T-helper 2 cell treated with Interferon-gamma antibody and Interleukin-4, amounts not matched to agents 100 ng/mL and 5 ng/mL, for 36 hours (primary cell): ENCODE data around the gene OLIG1. TPM values are rescaled to one million over a fixed set of nuclear protein-coding genes. Genes with fewer than 3 reads are reported as not detected.

Source experiments
- intact Hi-C: fragments of 100-400 bp; cut with micrococcal nuclease; formaldehyde crosslinking; loops from one replicate; pipeline ENCODE4 v1.15.1; 2023
- total RNA-seq: library from RNA; stranded (reverse); gene quantifications from 2 replicates; pipeline ENCODE4 v1.2.3, GENCODE V29; 2022

OLIG1 gene
- total RNA-seq, 1 donor from 2014 or later: not detected

DNA sequence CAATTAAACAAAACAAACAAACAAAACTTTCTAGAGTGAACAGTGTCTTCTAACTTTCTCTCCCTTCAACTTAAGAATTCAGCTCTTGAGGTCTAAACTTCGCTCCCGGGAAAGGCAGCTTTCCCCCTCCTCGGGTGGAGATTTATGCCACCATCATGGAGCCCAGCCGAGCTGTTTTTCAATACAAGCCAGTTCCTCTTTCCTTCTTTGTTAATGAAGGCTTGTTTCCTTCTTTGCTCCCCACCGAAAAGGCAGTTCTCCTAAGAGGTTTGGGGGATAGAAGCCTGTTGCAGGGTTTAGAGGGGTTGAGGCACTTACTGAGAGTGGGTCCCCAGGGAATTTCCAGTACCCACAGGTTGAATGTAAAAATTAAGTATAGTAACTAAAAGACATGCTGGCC, 26.5 kb downstream of the OLIG1 start:
- intact Hi-C loops: no loop called here

DNA sequence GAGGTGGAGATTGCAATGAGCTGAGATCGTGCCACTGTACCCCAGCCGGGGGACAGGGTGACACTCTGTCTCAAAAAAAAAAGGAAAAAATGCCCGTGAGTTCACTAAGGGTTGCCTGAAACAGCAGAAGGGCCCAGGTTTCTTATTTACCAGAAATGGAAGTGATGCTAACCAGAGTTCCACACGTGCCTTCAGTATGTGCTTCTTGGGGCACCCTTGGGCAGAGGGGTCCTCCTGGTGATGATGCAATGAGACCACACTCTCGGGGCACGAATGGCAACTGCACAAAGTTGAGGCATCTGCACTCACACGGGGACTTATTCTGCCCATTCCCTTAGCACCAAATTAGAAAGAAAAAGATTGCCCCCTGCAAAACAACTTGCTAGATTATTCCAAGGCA, 29.2 kb downstream of the OLIG1 start:
- intact Hi-C loops: no loop called here

DNA sequence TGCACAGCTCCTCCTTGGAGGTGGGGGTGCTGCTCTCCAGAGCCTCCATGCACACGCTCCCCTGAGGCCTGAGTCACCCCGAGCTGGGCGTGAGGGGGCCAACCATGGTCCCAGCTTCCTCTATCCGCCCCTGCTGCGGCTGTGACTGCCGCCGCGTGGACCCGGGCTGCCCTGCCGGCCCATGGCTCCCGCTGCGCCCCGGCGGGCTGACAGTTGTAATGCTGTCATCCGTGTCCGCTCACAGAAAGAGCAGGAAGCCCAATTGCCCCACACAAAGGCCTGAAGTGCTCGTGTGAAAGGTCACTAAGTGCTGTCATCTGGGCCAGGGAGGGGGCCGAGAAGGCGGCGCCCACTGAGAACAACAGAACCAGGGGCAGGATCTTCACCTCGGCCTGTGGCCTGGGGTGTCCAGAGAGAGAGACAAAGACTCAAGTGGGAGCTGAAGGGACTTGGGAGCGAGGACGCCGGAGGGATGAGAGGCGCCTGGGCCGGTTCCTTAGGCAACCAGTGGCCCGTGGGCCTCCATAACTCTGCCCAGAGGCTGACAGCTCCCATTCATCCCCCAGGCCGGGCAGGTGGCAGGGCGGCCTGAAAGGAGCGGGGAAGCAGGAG, 31.5 kb downstream of the OLIG1 start:
- intact Hi-C loops: no loop called here

DNA sequence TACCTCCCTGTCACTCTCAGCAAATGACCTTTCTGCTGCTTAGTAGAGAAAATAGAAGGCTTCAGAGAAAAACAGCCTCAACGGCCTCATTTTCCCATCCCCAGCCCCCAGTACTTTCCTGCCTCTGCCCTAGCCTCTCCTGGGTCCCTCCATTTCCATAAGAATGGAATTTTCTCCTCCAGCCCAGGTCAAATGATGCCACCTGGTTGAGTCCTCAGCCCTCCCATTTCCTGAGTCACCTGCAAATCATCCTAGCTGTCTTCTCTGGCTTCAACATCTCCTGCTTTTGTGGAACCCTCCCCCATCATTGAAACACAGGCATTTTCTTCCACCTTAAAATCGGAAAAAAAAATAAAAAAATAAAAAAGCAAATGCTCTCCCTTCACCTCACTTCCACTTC, 35.1 kb downstream of the OLIG1 start:
- intact Hi-C loops: no loop called here

DNA sequence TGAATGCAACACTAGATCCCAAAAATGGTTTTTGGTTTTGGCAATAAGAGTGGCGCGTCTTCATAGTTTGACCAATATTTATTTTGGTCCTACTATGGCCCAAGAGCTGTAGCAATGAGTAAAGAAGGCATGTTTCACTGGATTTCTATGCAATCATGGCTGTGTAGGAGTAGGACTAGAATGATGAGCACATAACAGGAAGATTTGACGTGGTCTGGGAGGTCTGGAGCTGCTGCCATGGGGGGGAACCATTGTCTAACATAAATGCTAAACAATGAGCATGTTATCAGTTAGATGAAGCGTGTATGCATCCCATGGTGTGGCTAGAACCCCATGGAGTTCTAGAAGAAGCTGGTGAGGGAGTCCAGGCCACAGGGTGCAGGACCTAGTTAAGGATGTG, 38.3 kb downstream of the OLIG1 start:
- intact Hi-C loops: no loop called here

DNA sequence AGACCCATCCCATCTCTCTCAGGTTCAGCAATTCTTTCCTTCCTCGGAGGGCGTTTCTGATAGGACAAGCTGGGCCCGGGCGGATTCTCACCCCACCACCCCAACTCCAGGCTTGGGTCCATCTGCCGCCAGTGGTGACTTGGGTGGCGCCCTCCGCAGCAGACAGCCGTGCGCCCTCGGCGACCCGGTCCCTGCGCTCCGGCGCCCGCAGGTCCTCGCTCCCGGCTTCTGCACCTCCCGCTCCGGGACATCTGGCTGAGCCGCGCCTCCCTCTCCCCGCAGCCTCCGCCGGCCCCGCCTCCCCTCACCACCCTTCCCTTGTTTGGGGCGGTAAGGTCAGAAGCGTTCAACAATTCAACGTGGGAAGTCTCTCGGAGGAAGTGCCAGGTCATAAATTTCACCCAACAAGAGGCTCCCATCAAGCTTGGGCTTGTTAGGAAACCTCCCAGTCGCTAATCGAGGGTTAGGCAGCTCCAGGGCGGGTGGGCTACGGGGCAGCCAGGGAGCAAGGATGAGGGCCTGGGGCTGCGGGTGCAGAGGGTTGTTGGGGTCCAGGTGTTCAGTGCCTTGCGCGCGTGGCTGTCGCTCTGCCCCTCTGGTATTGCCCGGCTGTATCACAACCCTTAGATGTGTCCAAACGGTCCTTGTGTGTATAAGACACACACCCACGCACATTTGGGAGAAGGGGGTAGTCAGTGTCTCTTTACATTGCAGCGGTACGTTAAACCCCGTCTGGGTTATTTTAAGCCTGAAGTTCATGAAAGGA, 39.8 kb downstream of the OLIG1 start:
- intact Hi-C loops: no loop called here

DNA sequence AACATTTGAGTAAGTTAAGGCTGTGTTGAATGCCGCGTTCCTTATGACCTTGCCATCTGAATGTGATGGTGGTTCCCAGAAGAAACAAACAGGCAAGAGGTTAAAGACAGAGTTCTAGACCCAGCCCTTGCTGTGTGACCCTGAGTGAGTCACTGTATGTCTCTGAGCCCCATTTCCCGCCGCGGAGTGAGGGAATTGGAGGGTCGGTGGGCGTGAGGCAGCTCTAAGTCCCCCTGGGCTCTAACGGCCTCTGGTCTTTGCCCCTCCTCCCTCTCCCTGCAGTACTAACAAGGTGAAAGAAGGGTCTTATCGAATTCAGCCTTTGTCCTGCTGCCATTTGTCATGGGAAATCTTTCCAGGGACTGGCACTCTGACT, 40.4 kb downstream of the OLIG1 start:
- intact Hi-C loops: no loop called here

DNA sequence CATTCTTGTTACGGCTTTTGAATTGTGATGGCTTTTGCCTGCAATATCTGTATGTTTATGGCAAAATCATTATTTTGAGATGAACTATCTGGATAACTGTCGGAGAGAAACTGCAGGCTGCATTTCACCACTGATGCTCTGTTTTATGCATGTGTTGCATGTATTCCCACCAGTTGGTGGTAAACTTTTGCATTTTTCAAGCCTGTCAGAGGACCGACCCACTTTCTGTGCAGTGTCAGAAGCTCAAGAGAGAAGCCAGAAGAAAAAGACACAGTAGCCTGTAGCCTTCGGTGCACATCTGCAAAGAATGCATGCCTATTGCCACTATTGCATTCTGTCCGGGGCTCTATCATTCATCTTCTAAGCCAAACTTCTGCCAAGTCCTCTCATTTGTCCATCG, 41.6 kb downstream of the OLIG1 start:
- intact Hi-C loops: no loop called here

DNA sequence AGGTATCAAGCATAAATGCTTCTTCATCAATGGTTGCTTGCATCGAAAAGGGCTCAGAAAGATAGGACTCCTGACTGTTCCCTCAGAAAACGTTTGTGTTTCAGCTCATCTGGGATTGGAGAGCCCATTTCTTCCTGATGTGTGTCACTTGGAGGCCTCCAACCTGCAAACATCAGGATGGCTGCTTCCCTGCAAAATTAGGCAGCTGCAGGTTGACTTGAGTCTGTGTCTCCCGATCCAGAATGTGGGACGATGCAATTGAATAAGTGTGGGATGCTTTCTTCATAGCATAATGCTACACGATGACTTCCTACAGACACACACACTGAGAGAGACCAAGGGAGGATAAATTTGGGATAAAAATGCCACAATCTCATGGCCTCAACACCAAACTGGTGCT, 42.2 kb downstream of the OLIG1 start:
- intact Hi-C loops: no loop called here

DNA sequence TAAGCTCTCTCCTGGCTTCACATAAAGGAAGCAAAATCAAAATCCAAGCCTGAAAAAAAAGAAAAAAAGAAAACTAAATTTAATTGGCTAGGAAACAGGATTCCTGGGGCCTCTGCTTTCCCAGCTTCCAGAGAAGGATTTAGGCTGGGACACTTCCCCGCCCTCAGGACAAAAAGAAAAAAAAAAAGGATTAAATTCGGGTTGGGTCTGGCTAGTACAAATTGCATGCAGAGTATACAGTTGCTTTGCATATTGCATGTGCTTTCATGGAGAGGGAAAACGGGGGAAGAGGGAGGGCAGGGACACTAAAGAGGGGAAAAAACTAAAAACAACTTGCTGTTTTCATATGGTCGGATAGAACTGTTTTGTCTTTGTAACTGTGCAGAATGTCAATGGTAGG, 42.7 kb downstream of the OLIG1 start:
- intact Hi-C loops: no loop called here

DNA sequence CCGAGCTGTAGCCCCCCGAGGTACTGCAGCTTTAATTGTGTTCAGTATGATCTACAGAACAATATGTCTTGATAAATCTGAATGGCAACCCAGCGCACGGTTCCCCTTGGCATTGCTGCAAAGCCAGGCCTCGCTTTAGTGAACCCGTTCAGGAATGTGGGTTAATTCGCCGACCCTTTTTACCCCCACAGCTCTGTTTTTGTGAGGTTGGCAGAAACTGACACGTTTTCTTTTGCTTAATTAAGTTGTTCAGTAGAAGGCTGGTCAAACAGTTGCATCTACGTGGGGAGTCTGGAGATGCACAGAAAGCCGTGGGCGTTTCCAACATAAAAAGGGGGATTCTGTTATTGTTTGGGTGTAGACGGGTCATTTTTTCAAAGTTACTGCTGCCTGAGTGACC, 43.2 kb downstream of the OLIG1 start:
- intact Hi-C loops: no loop called here

DNA sequence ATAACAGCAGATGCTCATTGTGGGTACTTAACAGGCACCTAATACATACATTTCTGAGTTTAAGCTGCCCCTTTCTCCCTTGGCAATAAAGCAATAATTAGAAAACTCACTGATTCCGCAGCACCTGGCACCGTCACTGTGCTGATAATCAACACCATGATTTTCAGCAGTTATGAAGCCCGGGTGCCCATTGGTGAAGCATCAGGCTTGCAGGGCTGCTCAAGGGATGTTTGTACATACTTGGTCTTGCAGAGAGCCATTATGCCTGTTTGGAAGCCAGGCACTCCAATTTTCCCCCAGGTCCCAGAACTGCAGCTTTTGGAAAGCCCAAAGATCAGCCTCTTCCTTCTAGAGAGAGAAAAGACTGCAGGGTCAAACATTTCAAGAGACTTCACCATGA, 44.3 kb downstream of the OLIG1 start:
- intact Hi-C loops: no loop called here

DNA sequence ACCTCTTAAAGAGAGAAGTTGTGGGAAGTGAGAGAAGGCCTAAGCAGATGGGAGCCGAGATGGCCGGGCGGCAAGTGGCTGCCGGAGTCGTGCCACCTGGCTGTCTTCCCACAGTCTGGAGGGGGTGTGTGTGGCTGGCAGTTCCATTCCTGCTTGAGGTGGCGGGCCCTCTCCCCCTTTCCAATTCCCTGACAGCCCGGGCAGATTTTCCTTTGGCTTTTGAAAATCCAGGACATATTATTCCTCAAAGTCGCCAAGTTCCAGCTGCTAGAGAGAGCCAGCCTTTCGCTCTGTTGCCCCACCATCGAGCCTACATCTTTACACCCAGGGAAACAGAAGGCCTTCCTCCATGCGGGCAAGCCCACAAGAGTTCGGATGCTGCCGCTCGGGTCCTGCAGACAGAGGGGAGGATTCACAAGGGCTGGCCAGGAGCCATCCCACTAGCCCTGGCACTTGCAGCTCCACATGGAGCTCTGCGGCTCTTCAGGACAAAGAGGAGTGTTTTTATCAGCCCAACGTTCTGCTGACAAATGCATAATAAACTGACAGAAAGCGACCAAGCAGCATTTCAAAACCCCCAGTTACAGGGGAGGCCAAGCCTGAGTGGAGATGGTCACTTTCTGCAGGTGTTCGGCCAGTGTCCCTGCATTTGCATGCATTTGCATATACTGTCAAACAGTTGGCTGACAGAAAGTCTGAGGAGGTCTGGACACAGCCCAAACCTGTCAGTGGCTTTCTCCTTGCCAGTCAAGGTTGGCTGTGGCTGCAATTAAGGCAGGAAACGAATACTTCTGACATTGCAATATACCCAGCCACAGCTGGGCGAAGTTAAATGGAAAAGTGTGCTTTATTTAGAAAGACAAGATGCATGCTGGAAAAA, 45.9 kb downstream of the OLIG1 start:
- intact Hi-C loops: no loop called here

DNA sequence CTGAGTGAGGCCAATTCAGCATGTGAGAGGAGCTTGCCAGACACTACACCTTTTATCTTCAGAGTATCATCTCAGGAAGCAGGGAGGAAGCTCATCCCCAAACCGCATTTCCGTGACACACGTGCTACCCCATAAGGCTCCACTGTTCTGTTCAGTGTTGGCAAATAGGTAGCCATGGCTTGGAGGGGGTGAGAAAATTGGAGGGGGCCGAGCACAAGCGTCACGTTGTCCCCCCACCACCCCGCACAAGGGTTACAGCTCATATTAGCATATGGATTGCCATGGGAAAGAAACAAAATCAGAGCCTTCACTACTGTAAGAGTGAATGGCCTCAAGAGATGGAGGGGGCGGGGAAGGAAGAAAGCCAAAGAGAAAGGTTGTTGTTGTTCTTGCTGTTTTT, 46.7 kb downstream of the OLIG1 start:
- intact Hi-C loops: no loop called here

DNA sequence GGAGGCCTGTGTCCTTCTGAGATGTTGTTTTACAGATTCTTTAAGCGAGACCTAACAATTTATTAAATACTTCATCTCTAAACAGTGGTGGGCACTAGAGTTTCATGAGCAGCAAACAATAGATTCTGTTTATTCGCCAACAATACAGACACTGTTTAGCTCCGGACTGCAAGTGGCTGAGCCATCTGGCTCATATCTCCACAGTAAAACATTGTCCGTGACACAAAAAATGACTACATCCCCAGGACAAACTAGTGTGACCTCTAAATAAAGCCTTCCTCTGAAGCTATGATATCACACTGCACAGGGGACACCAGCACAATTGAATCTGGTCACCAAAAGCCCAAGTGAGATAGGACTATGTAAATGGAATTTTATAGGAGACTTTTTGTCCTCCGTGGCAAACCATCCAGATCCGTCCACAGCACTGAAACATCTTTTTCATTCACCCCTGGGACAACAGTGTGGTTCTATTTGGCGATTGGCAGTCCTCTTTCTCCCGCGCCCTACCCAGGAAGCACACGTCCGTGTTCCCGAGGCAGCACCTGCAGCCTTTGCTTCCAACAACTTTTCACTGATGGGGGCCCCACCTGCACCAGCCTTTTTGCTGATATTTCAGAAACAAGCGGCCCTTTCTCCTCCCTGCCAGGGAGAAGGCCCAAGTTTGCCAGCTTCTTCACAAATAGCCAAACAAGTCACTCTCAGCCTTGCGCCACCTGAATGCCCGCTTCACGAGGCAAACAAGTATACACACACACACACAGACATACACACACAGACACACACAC, 47.4 kb downstream of the OLIG1 start:
- intact Hi-C loops: no loop called here

Other genes with a start within 250 kb of the OLIG1 start
- not detected in 2 replicates for gene OLIG2, start 44.2 kb upstream of the OLIG1 start, total RNA-seq
- 80.3 and 80.9 TPM in 2 replicates for gene IFNAR2, start 159.8 kb downstream of the OLIG1 start, total RNA-seq
- gene IL10RB, start 196.2 kb downstream of the OLIG1 start, total RNA-seq: 36.5 and 39.4 TPM in 2 replicates